Anterior cingulate cortex (tissue), 58 donors: ENCODE results near the gene BICC1.

Source experiments
- DNase-seq, 58 donors: peaks; one replicate each; lab custom pipeline; 2025; lab: John Stamatoyannopoulos, UW

The BICC1 gene

GRCh38 chr10:58557714-58558113 is 45.0 kb downstream of the BICC1 start:
- DNase-seq: no peak

DNA sequence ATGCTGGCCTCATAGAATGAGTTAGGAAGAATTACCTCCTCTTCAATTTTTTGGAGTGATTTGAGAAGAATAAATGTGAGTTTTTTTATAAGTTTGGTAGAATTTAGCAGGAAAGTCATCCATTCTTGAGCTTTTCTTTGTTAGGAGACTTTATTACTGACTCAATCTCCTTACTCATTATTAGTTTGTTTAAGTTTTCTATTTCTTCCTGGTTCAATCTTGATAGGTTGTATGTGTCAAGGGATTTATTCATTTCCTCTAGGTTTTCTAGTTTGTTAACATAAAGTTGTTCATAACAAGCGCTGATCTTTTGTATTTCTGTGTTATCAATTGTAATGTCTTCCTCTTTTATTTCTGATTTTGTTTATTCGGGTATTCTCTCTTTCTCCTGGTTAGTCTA is 47.4 kb downstream of the BICC1 start:
- no peak for DNase-seq

DNA sequence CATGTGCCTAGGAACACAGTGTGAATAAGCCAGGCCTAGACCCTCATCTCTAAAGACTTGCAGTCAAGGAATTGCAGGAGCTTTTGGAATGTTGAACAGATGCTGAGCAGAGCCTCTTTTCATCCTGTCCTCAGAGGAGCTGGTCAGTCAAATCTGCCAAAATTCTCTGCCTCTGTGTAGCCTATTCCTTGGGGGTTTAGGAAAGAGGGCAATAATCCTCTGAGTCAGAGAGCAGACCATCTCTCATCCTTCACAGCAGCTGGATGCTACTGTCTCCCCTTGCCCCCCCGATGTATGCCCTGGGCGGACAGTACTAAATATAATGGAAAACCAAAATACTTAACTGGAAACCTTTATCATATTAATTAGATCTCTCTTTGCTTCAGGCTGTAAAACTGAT is 52.6 kb downstream of the BICC1 start:
- DNase-seq: no peak

DNA sequence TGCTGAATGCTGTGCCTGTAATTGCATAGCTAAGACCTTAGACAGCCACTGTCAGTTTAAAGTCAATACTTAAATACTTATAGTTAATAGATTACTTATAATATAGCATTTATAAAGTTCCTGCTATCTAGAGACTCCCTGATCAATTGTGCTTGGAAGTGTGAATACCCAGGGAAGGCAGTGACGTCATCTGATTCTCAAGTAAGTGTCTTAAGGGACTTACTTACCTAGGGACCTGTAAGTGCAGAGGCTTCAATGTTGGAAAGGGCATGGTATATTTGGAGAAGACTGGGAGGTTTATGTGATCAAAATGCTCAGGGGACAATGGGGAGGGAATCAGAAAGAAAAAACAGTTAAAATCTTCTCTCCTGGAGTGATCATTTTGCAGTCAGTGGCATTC is 55.0 kb downstream of the BICC1 start:
- no peak for DNase-seq

- DNase-seq: no peak
Observed at GRCh38 chr10:58568428-58568935, 55.8 kb downstream of the BICC1 start.

- DNase-seq: no peak
Observed at GRCh38 chr10:58570307-58570723, 57.6 kb downstream of the BICC1 start.

DNA sequence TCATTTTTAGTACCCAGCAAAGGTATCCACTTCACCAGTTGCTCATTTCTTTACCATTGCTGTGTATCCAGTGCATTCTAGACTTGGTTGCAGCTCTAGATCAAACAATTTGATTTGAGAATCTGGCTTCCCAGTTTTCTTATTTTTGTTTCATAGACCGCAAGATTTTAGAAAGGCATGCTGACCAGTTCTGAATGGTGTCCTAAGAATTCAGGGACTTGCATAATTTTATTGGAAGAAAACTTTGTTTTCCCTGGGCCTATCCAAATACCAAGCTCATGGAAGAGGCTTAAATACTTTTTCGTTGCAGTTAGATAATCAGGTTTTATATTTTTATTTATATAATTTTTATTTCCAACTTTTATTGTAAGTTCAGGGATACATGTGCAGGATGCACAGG is 58.3 kb downstream of the BICC1 start:
- no peak for DNase-seq

DNA sequence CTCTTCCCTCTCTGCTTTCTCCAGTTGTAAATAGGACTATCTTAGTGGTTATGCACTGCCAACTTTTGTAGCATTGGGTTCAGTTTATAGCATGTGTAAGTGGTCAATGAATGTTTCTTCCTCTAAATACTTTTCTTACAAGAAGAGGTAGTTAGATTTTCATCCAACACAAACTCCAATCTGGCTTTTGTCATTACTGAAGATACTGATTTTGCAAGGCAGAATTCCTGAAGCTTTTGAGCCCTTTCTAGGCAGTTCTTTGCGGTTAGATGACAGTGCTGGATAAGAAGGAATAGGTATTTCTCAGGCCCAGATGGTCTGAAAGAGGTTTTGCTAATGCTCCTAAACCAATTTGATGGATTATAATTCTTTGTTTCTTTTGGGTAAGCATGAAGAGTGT is 60.5 kb downstream of the BICC1 start:
- no peak for DNase-seq

- no peak for DNase-seq
Observed at GRCh38 chr10:58574058-58574457, 61.4 kb downstream of the BICC1 start.

DNA sequence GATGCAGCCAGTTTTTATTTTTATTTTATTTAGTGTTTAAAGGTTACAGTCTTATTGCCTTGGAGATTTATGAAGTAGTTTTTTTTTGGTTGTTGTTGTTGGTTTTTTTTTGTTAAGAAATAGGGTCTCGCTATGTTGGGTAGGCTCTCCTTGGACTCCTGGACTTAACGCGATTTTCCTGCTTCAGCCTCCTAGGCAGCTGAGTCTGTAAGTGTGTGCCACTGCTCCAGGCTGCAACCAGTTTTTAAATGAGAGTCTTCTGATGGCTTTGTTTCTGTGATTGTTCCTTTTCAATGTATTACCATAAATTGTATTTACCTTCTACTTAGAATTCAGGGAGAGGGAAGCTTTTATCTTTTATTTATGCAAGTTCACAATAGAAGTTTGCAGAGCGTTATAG is 62.8 kb downstream of the BICC1 start:
- no peak for DNase-seq

- DNase-seq: peak in 1 of 58 donors; percentile 10
Observed at GRCh38 chr10:58576751-58577436, 64.2 kb downstream of the BICC1 start.

GRCh38 chr10:58577437-58577777 is 64.7 kb downstream of the BICC1 start:
- DNase-seq: no peak

- no peak for DNase-seq
Observed at GRCh38 chr10:58578366-58578765, 65.7 kb downstream of the BICC1 start.

GRCh38 chr10:58579011-58579655 is 66.5 kb downstream of the BICC1 start:
- peak in 1 of 58 donors; percentile 19 for DNase-seq

DNA sequence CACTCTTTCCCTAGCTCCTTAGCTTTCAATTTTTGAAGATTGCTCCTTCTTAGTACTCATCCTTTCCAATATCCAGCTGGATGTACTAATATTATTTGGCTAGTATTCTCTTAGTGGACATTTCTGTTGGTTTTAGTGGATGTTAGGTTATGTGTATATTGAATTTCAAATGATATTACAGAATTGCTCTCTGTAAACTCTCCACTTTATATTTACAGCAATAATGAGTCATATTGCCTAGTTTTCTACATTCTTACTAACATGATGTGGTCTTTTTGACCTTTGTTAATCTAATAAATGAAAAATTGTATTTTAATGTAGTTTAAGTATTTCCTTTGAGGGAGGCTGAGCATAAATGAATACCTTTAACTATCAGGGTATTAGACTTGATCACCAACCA is 69.4 kb downstream of the BICC1 start:
- DNase-seq: no peak

GRCh38 chr10:58585435-58585834 is 72.8 kb downstream of the BICC1 start:
- DNase-seq: no peak

DNA sequence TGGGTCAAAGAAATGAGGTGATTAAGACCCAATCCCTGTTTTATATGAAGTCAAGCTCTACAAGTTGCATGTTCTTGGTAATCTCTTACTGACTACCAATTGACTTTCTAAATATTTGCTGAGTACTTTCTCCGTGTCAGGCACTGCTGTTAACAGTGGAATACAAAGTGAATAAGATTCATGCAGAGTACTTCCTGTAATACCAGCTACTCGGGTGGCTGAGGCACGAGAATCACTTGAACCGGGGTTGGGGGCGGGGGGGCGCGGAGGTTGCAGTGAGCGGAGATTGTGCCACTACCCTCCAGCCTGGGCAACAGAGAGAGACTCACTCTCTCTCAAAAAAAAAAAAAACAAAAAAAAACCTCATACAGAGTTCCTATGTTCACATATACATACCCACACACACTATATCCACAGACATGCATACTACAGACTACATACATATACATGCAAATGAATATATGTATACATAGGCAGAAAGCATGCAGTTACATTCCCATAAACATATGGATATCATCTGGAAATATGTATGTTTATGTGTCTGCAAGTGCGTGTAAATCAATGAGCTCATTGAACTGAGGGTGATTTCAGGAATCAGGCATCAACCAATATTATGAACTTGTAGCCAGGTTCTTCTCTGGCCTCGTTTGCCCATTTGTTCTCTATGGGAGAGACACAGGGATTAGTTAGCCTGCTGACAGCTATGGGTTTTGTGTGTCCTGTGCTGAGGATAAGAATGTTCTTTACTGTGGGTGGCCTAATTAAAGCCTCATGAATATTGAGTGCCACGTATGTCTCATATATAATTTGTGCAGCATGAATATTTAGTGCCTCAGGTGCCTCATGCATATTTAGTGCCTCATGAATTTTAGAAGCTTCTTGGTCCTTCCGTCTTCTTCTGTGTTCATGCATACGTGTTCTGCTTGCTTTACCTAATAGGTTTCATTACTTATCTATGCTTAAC is 73.9 kb downstream of the BICC1 start:
- no peak for DNase-seq

DNA sequence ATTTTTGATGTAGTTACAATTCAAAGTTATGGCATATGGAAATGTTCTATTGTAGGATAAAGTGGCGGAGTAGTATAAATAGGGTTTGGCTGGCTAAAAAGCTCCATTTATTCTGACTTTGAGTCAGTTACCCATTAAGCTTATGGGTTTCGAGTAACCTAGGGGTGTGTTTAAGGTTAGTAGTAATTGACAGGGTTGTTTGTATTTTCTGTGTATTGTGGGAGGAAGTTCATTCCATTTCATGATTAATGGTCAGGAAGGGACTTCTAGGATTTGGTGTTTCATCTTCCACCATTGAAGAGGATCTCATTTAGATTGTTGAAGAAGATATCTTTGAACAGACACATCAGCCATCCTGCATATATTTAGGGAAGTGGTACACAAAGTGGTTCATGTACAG is 75.0 kb downstream of the BICC1 start:
- no peak for DNase-seq

DNA sequence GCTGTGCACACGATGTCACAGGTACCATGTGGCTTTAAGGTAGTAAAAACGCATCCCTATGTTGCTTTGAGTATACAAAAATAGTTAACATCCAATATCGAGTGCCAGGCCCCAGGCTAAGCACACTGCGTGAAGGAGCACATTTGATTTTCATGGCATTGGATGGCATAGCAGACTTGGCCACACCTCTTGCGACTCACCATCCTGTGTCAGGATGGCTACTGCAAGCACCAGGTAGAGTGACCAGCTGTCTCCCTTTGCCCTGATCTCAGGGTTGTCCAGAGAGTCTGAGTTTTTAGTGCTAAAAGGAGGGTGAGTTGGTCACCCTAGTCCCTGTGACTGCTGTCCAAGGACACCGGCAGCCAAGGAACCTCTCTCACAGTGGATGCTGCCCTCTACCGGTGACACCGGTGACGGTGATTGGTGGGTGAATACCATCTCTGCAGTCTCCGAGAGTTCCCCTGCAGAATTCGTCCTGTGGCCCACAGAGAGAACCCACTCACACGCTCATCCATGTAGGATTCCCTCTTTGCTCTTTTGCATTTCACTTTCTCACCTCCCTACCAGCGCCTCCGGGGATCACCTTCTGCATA is 76.1 kb downstream of the BICC1 start:
- peak in 2 of 58 donors; percentile 4 to 10 for DNase-seq

DNA sequence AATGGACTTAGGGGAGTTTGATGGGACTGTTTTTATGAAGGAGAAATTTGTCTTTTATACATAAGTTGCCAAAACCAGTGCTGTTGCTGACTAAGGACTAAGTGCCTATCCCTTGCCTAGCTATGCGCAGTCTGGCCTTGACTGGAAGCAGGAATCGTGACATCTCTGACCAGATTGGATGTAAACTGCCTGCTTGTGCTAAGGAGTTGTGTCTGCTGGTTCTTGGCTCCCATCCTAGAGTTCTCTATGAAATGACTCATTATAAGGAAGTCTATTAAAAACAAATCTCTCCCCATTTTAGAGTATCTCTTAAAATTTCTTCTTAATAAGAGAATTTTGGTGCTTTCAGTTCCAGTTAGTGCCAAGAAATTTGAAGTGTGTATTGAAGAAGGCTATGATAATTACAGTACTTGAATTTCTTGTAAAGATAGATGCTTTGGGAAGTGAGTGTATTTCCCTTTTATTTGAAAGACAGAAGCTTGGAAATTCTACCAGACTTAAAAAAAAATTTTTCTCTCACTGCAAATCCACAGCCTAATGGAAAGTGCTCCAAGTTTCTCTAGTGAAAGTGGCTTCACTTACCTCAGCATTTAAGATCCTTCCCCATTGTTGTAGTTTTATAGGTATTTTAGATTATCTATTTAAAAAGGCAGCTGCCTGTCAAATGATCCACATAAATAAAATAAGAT is 77.6 kb downstream of the BICC1 start:
- peak in 1 of 58 donors; percentile 3 for DNase-seq
